ENCODE data around the gene MAMDC2.
"Not testable (repeated sequence)": the region's sequence is repeated elsewhere in the genome, so short reads cannot be mapped to it uniquely, and the experiment has no call there.

Gene MAMDC2

DNA sequence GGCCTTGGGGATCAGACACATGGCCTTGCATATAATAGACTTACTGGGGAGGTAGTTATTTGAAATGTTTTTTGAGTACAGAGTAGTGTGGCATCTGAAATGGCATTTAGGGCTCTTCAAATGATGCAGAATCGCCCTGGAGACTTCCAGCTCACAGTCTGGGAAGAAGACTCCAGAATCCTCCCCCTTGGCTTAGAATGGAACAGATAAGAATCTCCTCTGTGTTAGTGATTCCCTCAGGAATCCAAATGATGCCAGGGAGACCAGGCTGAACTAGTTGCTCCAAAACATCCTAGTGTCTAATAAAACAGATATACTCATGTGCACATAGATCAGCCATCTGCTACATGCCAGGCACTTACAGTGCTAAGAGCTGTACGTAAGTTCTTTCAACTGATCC, 176.6 kb downstream of the MAMDC2 start:
- TF ChIP-seq, protein P1, sequence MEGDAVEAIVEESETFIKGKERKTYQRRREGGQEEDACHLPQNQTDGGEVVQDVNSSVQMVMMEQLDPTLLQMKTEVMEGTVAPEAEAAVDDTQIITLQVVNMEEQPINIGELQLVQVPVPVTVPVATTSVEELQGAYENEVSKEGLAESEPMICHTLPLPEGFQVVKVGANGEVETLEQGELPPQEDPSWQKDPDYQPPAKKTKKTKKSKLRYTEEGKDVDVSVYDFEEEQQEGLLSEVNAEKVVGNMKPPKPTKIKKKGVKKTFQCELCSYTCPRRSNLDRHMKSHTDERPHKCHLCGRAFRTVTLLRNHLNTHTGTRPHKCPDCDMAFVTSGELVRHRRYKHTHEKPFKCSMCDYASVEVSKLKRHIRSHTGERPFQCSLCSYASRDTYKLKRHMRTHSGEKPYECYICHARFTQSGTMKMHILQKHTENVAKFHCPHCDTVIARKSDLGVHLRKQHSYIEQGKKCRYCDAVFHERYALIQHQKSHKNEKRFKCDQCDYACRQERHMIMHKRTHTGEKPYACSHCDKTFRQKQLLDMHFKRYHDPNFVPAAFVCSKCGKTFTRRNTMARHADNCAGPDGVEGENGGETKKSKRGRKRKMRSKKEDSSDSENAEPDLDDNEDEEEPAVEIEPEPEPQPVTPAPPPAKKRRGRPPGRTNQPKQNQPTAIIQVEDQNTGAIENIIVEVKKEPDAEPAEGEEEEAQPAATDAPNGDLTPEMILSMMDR (IDR thresholded peaks at IDR 0.05; ENCODE audit: low read depth, low read length): no peak
- no peak overlapping the region for H3K4me3 ChIP-seq (ENCODE audit: low read depth, low read length)

- H3K4me3 ChIP-seq (ENCODE audit: low read depth, low read length): no peak overlapping the region
- TF ChIP-seq, protein P1 (IDR thresholded peaks at IDR 0.05; ENCODE audit: low read depth, low read length): no peak
Observed at GRCh38 chr9:70222354-70222753, 178.7 kb downstream of the MAMDC2 start.

GRCh38 chr9:70228118-70228517, 184.5 kb downstream of the MAMDC2 start:
- TF ChIP-seq, protein P1 (IDR thresholded peaks at IDR 0.05; ENCODE audit: low read depth, low read length): no peak
- no peak overlapping the region for H3K4me3 ChIP-seq (ENCODE audit: low read depth, low read length)

DNA sequence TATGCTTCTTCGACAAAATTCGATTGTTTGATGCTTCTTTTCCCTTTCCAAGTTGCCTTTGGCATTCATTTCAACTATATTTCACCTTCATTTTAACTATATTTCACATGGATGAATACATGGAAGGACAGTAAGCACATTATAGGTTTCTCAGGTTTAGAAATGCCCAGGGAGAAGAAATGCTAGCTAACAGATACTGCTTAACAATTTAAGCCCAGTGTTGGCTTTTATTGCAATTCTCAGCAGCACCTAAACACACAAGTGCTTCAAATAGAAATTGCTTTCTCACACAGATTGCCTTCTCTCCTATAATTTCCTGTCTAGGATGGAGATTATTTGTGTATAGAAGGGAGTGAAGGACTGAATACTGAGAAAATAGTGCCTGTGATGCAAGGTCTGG, 185.0 kb downstream of the MAMDC2 start:
- H3K4me3 ChIP-seq (ENCODE audit: low read depth, low read length): no peak overlapping the region
- TF ChIP-seq, protein P1 (IDR thresholded peaks at IDR 0.05; ENCODE audit: low read depth, low read length): no peak

- TF ChIP-seq, protein P1 (IDR thresholded peaks at IDR 0.05; ENCODE audit: low read depth, low read length): no peak
- H3K4me3 ChIP-seq (ENCODE audit: low read depth, low read length): no peak overlapping the region
Observed at GRCh38 chr9:70229026-70229425, 185.4 kb downstream of the MAMDC2 start.

DNA sequence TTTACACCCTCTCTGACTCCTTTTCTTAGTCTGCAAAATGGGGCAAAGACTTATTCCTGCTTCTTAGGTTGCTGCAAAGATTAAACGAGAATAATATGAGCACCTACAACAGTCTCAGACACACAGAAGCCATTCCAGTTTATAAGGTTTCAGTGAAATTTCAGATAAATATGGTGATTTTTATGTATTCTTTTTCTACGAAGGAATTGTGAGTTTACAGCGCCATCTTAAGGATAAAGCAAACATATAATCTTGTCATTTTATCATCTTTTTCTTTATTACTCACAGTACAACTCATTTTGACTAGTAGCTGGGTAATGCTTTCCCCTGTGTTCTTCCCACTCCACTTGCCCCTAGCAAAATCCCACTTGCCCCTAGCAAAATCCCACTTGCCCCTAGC, 185.9 kb downstream of the MAMDC2 start:
- TF ChIP-seq, protein P1 (IDR thresholded peaks at IDR 0.05; ENCODE audit: low read depth, low read length): peak; percentile 17; the same call in 1 of the 2 replicates
- H3K4me3 ChIP-seq (ENCODE audit: low read depth, low read length): no peak overlapping the region

DNA sequence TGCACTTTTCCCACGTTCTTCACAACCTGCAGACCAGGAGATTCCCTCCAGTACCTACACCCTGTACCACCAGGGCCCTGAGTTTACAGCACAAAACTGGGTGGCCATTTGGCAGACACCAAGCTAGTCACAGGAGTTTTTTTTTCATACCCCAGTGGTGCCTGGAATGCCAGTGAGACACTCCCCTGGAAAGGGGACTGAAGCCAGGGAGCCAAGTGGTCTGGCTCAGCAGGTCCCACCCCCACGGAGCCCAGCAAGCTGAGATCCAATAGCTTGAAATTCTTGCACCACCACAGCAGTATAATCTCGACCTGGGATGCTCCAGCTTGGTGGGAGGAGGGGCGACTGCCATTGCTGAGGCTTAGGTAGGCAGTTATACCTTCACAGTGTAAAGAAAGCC, 188.8 kb downstream of the MAMDC2 start:
- TF ChIP-seq, protein P1 (IDR thresholded peaks at IDR 0.05; ENCODE audit: low read depth, low read length): no peak
- H3K4me3 ChIP-seq (ENCODE audit: low read depth, low read length): no peak overlapping the region

DNA sequence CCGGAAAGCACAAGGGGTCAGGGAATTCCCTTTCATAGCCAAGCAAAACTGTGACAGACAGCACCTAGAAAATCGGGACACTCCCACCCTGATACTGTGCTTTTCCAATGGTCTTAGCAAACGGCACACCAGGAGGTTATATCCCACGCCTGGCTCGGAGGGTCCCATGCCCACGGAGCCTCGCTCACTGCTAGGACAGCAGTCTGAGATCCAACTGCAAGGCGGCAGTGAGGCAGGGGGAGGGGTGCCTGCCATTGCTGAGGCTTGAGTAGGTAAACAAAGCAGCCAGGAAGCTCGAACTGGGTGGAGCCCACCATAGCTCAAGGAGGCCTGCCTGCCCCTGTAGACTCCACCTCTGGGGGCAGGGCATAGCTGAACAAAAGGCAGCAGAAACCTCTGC, 190.6 kb downstream of the MAMDC2 start:
- H3K4me3 ChIP-seq (ENCODE audit: low read depth, low read length): not testable (repeated sequence)

GRCh38 chr9:70245952-70246351, 202.3 kb downstream of the MAMDC2 start:
- not testable (repeated sequence) for H3K4me3 ChIP-seq (ENCODE audit: low read depth, low read length)
